ENCODE data around the gene CRYBG1.

DNA sequence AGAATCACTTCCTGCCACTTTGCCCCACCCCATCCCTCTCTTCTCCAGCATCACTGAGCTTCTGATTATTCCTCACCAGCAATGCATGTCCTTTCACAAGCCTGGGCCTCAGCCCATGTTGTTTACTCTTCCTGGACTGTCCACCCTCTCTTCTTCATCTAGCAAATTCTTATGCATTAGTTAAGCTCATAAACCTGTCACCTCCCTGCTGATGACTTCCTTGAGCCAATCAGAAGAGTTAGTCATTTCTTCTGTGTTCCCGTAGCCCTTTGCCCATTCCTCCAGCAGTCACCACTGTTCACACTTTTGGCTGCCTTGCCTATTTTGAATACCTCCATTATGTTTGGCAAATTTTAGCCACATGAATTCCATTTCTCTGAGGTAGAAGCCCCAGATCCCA is 4.1 kb upstream of the CRYBG1 start:
- TF ChIP-seq POLR2AphosphoS5 (IDR thresholded peaks at IDR 0.05; ENCODE audit: low read depth, low read length) (no peak), POLR2A (IDR thresholded peaks at IDR 0.05; ENCODE audit: low read depth, low read length) (no peak), SPI1 (IDR thresholded peaks at IDR 0.05; ENCODE audit: low read depth, low read length) (no peak), PAX5 (IDR thresholded peaks at IDR 0.05; ENCODE audit: insufficient read depth, low read length, severe bottlenecking) (no peak), TAF1 (IDR thresholded peaks at IDR 0.05; ENCODE audit: low read depth, low read length) (no peak)
